GM18873 (cell line): Measurements from ENCODE around the gene TSEN54.
"Not testable (repeated sequence)": the region's sequence is repeated elsewhere in the genome, so short reads cannot be mapped to it uniquely, and the experiment has no call there.

Source experiments
- ATAC-seq: cut with Tn5 transposase; IDR thresholded peaks from one replicate; pipeline ENCODE4 v1.9.1; 2021; ENCODE audit warnings: mild to moderate bottlenecking, moderate library complexity, moderate number of reproducible peaks; ENCODE audit not compliant: unreplicated experiment, low FRiP score

Gene TSEN54

GRCh38 chr17:75516255-75516618, at the start of gene TSEN54:
TSS of gene TSEN54 (plus strand) at chr17:75516528. CDS start at chr17:75516561, 33 bp downstream.
- no peak for ATAC-seq

- ATAC-seq: no peak
Observed at GRCh38 chr17:75468291-75468754, 48.0 kb upstream of the TSEN54 start.

GRCh38 chr17:75468779-75469373, 47.5 kb upstream of the TSEN54 start:
- no peak for ATAC-seq

- no peak for ATAC-seq
Observed at GRCh38 chr17:75471207-75471606, 45.1 kb upstream of the TSEN54 start.

- no peak for ATAC-seq
Observed at GRCh38 chr17:75472119-75472518, 44.2 kb upstream of the TSEN54 start.

- ATAC-seq: no peak
Observed at GRCh38 chr17:75473246-75473645, 43.1 kb upstream of the TSEN54 start.

- no peak for ATAC-seq
Observed at GRCh38 chr17:75474736-75475135, 41.6 kb upstream of the TSEN54 start.

GRCh38 chr17:75475144-75475835, 41.0 kb upstream of the TSEN54 start:
- ATAC-seq: no peak

GRCh38 chr17:75475851-75476250, 40.5 kb upstream of the TSEN54 start:
- ATAC-seq: no peak

GRCh38 chr17:75476271-75476671, 40.1 kb upstream of the TSEN54 start:
- no peak for ATAC-seq

GRCh38 chr17:75476752-75477489, 39.4 kb upstream of the TSEN54 start:
- ATAC-seq: no peak

- not testable (repeated sequence) for ATAC-seq
Observed at GRCh38 chr17:75477490-75477862, 38.9 kb upstream of the TSEN54 start.

- no peak for ATAC-seq
Observed at GRCh38 chr17:75478508-75478907, 37.8 kb upstream of the TSEN54 start.

GRCh38 chr17:75480281-75480680, 36.0 kb upstream of the TSEN54 start:
- ATAC-seq: no peak

GRCh38 chr17:75481194-75482068, 34.9 kb upstream of the TSEN54 start:
- no peak for ATAC-seq

GRCh38 chr17:75482098-75482942, 34.0 kb upstream of the TSEN54 start:
- ATAC-seq: no peak

- ATAC-seq: no peak
Observed at GRCh38 chr17:75485688-75486087, 30.6 kb upstream of the TSEN54 start.

- no peak for ATAC-seq
Observed at GRCh38 chr17:75486151-75486550, 30.2 kb upstream of the TSEN54 start.

GRCh38 chr17:75486951-75487350, 29.4 kb upstream of the TSEN54 start:
- no peak for ATAC-seq
